CD4-positive, alpha-beta T cell (primary cell): ENCODE measurements around the gene GLUL. TPM values are rescaled to one million over a fixed set of nuclear protein-coding genes. Genes with fewer than 3 reads are reported as not detected.

ENCODE experiments used
- ATAC-seq: fragments of 200-7000 bp; cut with Tn5 transposase; one replicate; pipeline ENCODE4 v1.10.0; 2022; ENCODE audit warnings: mild to moderate bottlenecking; ENCODE audit not compliant: poor library complexity
- CTCF ChIA-PET: fragments of 350-600 bp; sonication (Branson Sonifier 250); formaldehyde crosslinking; loops from one replicate; lab custom pipeline; 2021; ENCODE audit warnings: antibody characterized with exemption, inconsistent platforms; lab: Charles Lee
- POLR2A ChIA-PET: fragments of 350-600 bp; sonication (Branson Sonifier 250); formaldehyde crosslinking; loops from one replicate; lab custom pipeline; 2021; ENCODE audit warnings: antibody characterized with exemption, inconsistent platforms; lab: Charles Lee
- DNase-seq, 14 experiments: peaks; one replicate each; pipeline ENCODE4 v3.0.0-alpha.2; 2013 to 2020; ENCODE audit warnings: mixed read lengths in 2 of 14
- H3K27ac ChIP-seq, 2 donors: one replicate each; pipeline versions ENCODE4 v1.5.1 to v1.7.0; 2013; ENCODE audit warnings: low read length in 2 of 2, low read depth in 1 of 2, mild to moderate bottlenecking in 1 of 2
- H3K27me3 ChIP-seq, 2 experiments: 1 replicate in 1 of 2; 2 replicates in 1 of 2; pipeline versions ENCODE4 v1.6.1 to v1.7.0; 2013; ENCODE audit warnings: low read length in 2 of 2, control low read depth in 1 of 2, mild to moderate bottlenecking in 1 of 2, moderate library complexity in 1 of 2; ENCODE audit not compliant: insufficient read depth in 2 of 2, control insufficient read depth in 1 of 2
- H3K36me3 ChIP-seq: one replicate; pipeline ENCODE4 v1.6.1; 2013; ENCODE audit warnings: low read length, control low read depth; ENCODE audit not compliant: insufficient read depth
- H3K4me1 ChIP-seq: one replicate; pipeline ENCODE4 v1.6.1; 2013; ENCODE audit warnings: low read length, control low read depth; ENCODE audit not compliant: insufficient read depth
- H3K4me3 ChIP-seq: one replicate; pipeline ENCODE4 v1.5.1; 2013; ENCODE audit warnings: mild to moderate bottlenecking, low read length, moderate library complexity
- H3K9me3 ChIP-seq, 2 experiments: 1 replicate in 1 of 2; 2 replicates in 1 of 2; pipeline versions ENCODE4 v1.6.1 to v1.7.0; 2013; ENCODE audit warnings: low read length in 2 of 2, mild to moderate bottlenecking in 2 of 2, control low read depth in 1 of 2, moderate library complexity in 1 of 2; ENCODE audit not compliant: control insufficient read depth in 1 of 2, insufficient read depth in 1 of 2
- H3K27ac Mint-ChIP-seq: one replicate; pipeline ENCODE4 v1.8.0; 2020; ENCODE audit warnings: mixed read lengths
- H3K27me3 Mint-ChIP-seq: one replicate; pipeline ENCODE4 v1.8.0; 2021; ENCODE audit warnings: mixed read lengths
- H3K36me3 Mint-ChIP-seq: one replicate; pipeline ENCODE4 v1.8.0; 2021; ENCODE audit warnings: low read depth, mixed read lengths
- H3K4me1 Mint-ChIP-seq: one replicate; pipeline ENCODE4 v1.8.0; 2021; ENCODE audit warnings: low read depth, mixed read lengths
- H3K4me3 Mint-ChIP-seq: one replicate; pipeline ENCODE4 v1.8.0; 2020; ENCODE audit warnings: mild to moderate bottlenecking, mixed read lengths
- H3K9me3 Mint-ChIP-seq: one replicate; pipeline ENCODE4 v1.8.0; 2020; ENCODE audit warnings: mixed read lengths
- intact Hi-C, 2 experiments: fragments of 100-400 bp; cut with DNase I in 1 of 2; cut with micrococcal nuclease in 1 of 2; formaldehyde crosslinking; loops; one replicate each; pipeline versions ENCODE4 v1.15.1 to v1.9.0; 2023 to 2025; cut with DNase I, micrococcal nuclease
- total RNA-seq, 174 experiments: library from RNA in 2 of 174; stranded (reverse) in 2 of 174; gene quantifications; one replicate each; pipeline ENCODE4 v1.2.3 and lab custom pipeline; 2021 to 2026
- TF ChIP-seq, protein P1 (sequence below): fragments of 200-600 bp; IDR thresholded peaks from one replicate; pipeline ENCODE4 v1.8.0; 2022; ENCODE audit warnings: antibody characterized with exemption, mild to moderate bottlenecking

The GLUL gene
- total RNA-seq, 2 experiments from 2014 or later = 60.4 to 64.0 TPM

- Mint-ChIP-seq H3K36me3 (no peaks in the 10 kb centered on the region), H3K4me3 (no peak overlapping the region), H3K9me3 (no peaks in the 10 kb centered on the region), H3K4me1 (no peaks in the 10 kb centered on the region), H3K27ac (no peak overlapping the region), H3K27me3 (no peaks in the 10 kb centered on the region)
- ChIA-PET CTCF (no interaction called here), POLR2A (no interaction called here)
- Histone ChIP-seq H3K36me3 (no peaks in the 10 kb centered on the region), H3K9me3 (no peaks in the 10 kb centered on the region), H3K27ac (no peak overlapping the region), H3K4me1 (no peaks in the 10 kb centered on the region), H3K4me3 (no peak overlapping the region), H3K27me3 (no peaks in the 10 kb centered on the region)
- intact Hi-C loops = no loop called here
- DNase-seq = no peak
- TF ChIP-seq, protein P1, sequence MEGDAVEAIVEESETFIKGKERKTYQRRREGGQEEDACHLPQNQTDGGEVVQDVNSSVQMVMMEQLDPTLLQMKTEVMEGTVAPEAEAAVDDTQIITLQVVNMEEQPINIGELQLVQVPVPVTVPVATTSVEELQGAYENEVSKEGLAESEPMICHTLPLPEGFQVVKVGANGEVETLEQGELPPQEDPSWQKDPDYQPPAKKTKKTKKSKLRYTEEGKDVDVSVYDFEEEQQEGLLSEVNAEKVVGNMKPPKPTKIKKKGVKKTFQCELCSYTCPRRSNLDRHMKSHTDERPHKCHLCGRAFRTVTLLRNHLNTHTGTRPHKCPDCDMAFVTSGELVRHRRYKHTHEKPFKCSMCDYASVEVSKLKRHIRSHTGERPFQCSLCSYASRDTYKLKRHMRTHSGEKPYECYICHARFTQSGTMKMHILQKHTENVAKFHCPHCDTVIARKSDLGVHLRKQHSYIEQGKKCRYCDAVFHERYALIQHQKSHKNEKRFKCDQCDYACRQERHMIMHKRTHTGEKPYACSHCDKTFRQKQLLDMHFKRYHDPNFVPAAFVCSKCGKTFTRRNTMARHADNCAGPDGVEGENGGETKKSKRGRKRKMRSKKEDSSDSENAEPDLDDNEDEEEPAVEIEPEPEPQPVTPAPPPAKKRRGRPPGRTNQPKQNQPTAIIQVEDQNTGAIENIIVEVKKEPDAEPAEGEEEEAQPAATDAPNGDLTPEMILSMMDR = no peak
- ATAC-seq = no peak
Observed at GRCh38 chr1:182339684-182340083, 51.9 kb downstream of the GLUL start.

DNA sequence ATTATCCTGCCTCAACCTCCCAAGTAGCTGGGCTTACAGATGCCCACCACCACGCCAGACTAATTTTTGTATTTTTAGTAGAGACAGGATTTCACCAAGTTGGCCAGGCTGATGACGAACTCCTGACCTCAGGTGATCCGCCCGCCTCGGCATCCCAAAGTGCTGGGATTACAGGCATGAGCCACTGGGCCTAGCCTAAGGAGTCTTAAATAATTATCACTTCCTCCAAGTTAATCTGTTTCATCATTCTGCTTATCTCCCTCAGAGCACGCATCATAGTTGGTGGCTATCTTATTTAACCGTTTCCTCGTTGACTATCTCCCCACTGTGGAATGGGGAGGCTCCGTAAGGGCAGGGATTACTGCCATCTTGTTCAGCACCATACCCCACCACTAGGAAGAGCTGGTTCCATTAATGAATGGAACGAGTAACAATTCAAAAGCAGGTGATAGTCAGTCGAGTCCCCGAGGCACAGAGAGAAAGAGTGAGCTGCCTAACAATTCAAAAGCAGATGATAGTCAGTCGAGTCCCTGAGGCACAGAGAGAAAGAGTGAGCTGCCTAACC lies 52.7 kb downstream of the GLUL start:
- H3K9me3 Mint-ChIP-seq = no peaks in the 10 kb centered on the region
- ATAC-seq (no peak), DNase-seq (no peak)
- TF ChIP-seq, protein P1 = no peak
- no peaks in the 10 kb centered on the region for H3K36me3 Mint-ChIP-seq
- ChIA-PET CTCF (no interaction called here), POLR2A (no interaction called here)
- no peak overlapping the region for H3K27ac ChIP-seq
- no peaks in the 10 kb centered on the region for H3K4me1 ChIP-seq
- intact Hi-C loops = no loop called here
- H3K4me1 Mint-ChIP-seq = no peaks in the 10 kb centered on the region
- H3K4me3 ChIP-seq = no peak overlapping the region
- H3K27me3 Mint-ChIP-seq = no peaks in the 10 kb centered on the region
- no peaks in the 10 kb centered on the region for H3K27me3 ChIP-seq
- H3K36me3 ChIP-seq = no peaks in the 10 kb centered on the region
- H3K9me3 ChIP-seq = no peaks in the 10 kb centered on the region
- no peak overlapping the region for H3K4me3 Mint-ChIP-seq
- H3K27ac Mint-ChIP-seq = no peak overlapping the region

DNA sequence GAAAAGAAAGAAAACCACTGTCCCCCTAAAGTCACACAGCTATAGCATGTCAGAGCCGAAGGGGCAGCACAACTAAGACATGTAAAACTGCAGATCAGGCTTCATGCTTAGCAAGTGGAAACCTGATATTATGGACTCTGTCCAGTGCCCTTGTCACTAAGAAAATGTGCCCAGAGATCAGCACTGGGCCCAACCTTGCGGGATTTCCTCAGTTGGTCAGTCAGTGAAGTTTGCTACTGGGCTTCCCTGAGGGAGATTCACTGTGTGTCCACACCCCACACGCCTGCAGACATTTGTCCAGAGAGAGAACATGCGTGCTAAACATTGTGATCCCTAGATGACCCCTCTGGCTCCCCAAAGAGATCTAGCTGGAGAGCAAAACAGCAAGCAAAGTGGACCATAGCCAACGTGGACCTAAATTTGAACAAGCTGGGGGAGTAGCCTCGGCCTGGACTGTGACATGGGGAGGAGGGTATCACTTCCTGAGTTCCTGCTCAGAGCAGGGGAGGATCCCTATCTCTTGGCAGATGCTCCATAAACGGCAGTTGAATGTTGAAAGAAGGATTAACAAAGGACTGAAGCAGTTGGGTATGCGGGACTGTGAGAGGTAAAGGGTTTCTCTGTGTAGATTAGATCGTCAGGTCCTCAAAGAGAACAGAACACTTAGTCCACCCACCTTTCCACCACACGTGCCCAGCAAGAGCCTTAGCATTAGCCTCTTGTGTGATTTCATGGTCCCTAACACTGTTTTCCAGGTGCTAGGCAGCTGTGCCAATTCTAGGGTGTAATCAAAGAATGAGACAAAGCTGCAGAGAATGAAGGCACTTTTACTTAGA lies 53.6 kb downstream of the GLUL start:
- no peak overlapping the region for H3K4me3 ChIP-seq
- Mint-ChIP-seq H3K9me3 (no peaks in the 10 kb centered on the region), H3K27ac (no peak overlapping the region), H3K36me3 (no peaks in the 10 kb centered on the region), H3K4me1 (no peaks in the 10 kb centered on the region), H3K27me3 (no peaks in the 10 kb centered on the region), H3K4me3 (no peak overlapping the region)
- TF ChIP-seq, protein P1 = no peak
- H3K27ac ChIP-seq = no peak overlapping the region
- H3K9me3 ChIP-seq = no peaks in the 10 kb centered on the region
- no peak for DNase-seq
- ATAC-seq = no peak
- intact Hi-C loops = no loop called here
- POLR2A ChIA-PET = no interaction called here
- CTCF ChIA-PET = no interaction called here
- H3K36me3 ChIP-seq = no peaks in the 10 kb centered on the region
- H3K27me3 ChIP-seq = no peaks in the 10 kb centered on the region
- no peaks in the 10 kb centered on the region for H3K4me1 ChIP-seq
